Activated T-cell treated with anti-CD3 and anti-CD28 coated beads, Interleukin-2, amount 50 U/mL, for 24 hours (primary cell): ENCODE data around the gene VAT1L.

Source experiments
- DNase-seq: peaks from one replicate; pipeline ENCODE4 v3.0.0-alpha.2; 2020
- H3K27ac Mint-ChIP-seq: 2 replicates; pipeline ENCODE4 v1.8.0; 2020; ENCODE audit warnings: mild to moderate bottlenecking, mixed read lengths
- H3K27me3 Mint-ChIP-seq: 2 replicates; pipeline ENCODE4 v1.8.0; 2020; ENCODE audit warnings: mixed read lengths
- H3K36me3 Mint-ChIP-seq: 2 replicates; pipeline ENCODE4 v1.8.0; 2020; ENCODE audit warnings: low read depth, mixed read lengths
- H3K4me1 Mint-ChIP-seq: 2 replicates; pipeline ENCODE4 v1.8.0; 2020; ENCODE audit warnings: low read depth, mixed read lengths
- H3K4me3 Mint-ChIP-seq: 2 replicates; pipeline ENCODE4 v1.8.0; 2020; ENCODE audit warnings: mild to moderate bottlenecking, moderate library complexity, mixed read lengths
- H3K9me3 Mint-ChIP-seq: 2 replicates; pipeline ENCODE4 v1.8.0; 2020; ENCODE audit warnings: mixed read lengths

VAT1L gene

DNA sequence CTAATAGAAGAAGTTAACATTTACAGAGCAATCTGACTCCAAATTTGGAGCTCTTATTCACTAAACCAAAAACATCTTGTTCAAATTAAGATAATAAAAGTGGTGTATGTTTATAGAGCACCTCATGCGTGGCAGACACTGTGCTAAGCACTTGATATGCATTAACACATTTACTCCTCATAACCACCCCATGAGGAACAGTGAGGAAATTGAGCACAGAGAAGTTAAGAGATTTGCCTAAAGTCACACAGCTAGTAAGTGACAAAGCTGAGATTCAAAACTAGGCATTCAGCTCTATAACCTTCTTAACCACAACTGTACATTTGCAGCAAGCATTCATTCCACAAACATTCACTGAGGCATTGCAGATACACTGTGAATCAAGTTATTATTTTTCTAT lies 94.0 kb downstream of the VAT1L start:
- H3K36me3 Mint-ChIP-seq = no peaks in the 10 kb centered on the region
- H3K27me3 Mint-ChIP-seq = peaks cover 6% of the 10 kb centered on the region
- DNase-seq = no peak
- H3K4me1 Mint-ChIP-seq = no peaks in the 10 kb centered on the region
- no peaks in the 10 kb centered on the region for H3K9me3 Mint-ChIP-seq
- no peak overlapping the region for H3K27ac Mint-ChIP-seq
- H3K4me3 Mint-ChIP-seq = no peak overlapping the region

- no peak overlapping the region for H3K27ac Mint-ChIP-seq
- H3K36me3 Mint-ChIP-seq = no peaks in the 10 kb centered on the region
- no peaks in the 10 kb centered on the region for H3K9me3 Mint-ChIP-seq
- no peaks in the 10 kb centered on the region for H3K4me1 Mint-ChIP-seq
- DNase-seq = no peak
- H3K27me3 Mint-ChIP-seq = peaks cover 11% of the 10 kb centered on the region
- no peak overlapping the region for H3K4me3 Mint-ChIP-seq
Measured at GRCh38 chr16:77885571-77886295, 97.4 kb downstream of the VAT1L start.

GRCh38 chr16:77888871-77889270 lies 100.5 kb downstream of the VAT1L start:
- H3K9me3 Mint-ChIP-seq = no peaks in the 10 kb centered on the region
- H3K36me3 Mint-ChIP-seq = no peaks in the 10 kb centered on the region
- peaks cover 8% of the 10 kb centered on the region for H3K27me3 Mint-ChIP-seq
- DNase-seq = no peak
- H3K4me3 Mint-ChIP-seq = no peak overlapping the region
- H3K27ac Mint-ChIP-seq = no peak overlapping the region
- H3K4me1 Mint-ChIP-seq = no peaks in the 10 kb centered on the region

DNA sequence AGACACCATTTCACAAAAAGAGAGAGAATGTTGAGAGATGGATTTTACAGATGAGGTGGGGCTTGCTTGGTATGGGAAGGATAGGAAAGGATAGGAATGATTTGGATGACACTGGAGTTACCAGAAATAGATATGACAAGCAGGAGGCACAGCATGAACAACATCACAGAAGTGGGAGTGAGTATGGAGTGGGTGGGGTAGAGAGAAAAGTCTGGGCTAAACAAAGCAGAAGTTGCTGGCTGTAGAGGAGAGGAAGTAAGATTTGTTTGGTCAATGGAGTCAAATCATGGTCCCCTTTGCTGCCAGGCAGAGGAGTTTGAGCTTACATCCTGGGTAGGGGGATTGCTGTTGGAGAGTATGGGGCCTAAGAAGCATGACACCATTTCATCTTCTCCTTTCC lies 101.7 kb downstream of the VAT1L start:
- Mint-ChIP-seq H3K4me1 (no peaks in the 10 kb centered on the region), H3K36me3 (no peaks in the 10 kb centered on the region), H3K27me3 (peaks cover 8% of the 10 kb centered on the region), H3K9me3 (no peaks in the 10 kb centered on the region), H3K27ac (no peak overlapping the region), H3K4me3 (no peak overlapping the region)
- DNase-seq = no peak

GRCh38 chr16:77894162-77894561 lies 105.8 kb downstream of the VAT1L start:
- H3K4me3 Mint-ChIP-seq = no peak overlapping the region
- DNase-seq = no peak
- no peak overlapping the region for H3K27ac Mint-ChIP-seq
- no peaks in the 10 kb centered on the region for H3K4me1 Mint-ChIP-seq
- no peaks in the 10 kb centered on the region for H3K27me3 Mint-ChIP-seq
- no peaks in the 10 kb centered on the region for H3K9me3 Mint-ChIP-seq
- H3K36me3 Mint-ChIP-seq = no peaks in the 10 kb centered on the region

DNA sequence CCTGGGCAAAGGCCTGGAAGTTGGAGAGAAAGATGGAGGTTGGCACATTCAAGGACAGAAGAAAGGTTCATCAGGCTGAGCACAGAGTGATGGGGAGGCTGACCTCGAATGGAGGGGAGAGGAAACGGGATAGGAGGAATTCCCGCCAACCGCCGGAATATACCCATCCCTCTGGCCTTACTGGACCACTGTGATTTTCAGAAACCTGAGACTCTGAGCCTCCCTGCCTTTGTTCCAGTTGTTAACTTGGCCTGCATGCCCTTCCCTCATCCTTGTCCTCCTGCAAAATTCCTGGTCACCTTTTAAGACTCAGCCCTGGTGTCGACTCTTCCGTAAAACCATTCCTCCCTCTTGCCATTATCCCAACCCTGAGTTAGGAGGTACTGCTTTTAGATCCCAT lies 107.6 kb downstream of the VAT1L start:
- H3K4me1 Mint-ChIP-seq = no peaks in the 10 kb centered on the region
- H3K27ac Mint-ChIP-seq = no peak overlapping the region
- no peak overlapping the region for H3K4me3 Mint-ChIP-seq
- H3K27me3 Mint-ChIP-seq = peaks cover 4% of the 10 kb centered on the region
- no peaks in the 10 kb centered on the region for H3K36me3 Mint-ChIP-seq
- DNase-seq = no peak
- no peaks in the 10 kb centered on the region for H3K9me3 Mint-ChIP-seq

DNA sequence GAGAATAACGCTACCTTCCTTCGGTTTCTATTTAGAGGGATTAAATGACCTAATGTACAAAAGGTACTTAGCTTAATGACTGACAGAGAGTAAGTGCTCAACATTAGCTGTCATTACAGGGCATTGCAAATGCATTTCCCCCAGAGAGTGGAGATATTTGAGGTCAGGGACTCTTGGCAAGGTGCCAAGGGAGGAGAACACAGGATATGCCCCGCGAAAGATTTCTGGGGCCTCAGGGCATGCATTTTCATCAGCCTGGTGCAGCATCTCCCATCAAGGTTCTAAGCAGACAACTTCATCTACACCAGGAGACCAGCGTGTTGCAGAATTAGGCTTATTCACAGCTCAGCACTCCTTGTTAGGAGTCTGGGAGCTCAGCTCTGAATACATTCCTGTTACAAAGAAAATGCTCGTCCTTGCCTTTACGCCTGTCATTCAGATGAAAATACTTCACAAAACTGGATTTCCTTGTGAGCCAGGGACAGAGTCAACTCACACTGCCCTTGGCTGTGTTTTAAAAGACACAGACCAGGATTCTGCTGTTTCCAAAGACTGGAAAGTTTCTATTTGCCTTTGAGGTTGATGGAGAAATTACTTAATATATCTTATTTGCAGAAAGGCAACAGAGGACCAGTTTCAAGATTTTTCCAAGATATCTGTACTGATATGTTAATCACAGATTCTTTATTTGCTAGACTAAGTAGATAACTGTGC lies 108.2 kb downstream of the VAT1L start:
- Mint-ChIP-seq H3K27ac (no peak overlapping the region), H3K27me3 (peaks cover 4% of the 10 kb centered on the region), H3K4me1 (no peaks in the 10 kb centered on the region), H3K4me3 (no peak overlapping the region), H3K36me3 (no peaks in the 10 kb centered on the region), H3K9me3 (no peaks in the 10 kb centered on the region)
- DNase-seq = no peak

GRCh38 chr16:77897129-77897437 lies 108.7 kb downstream of the VAT1L start:
- Mint-ChIP-seq H3K9me3 (no peaks in the 10 kb centered on the region), H3K36me3 (no peaks in the 10 kb centered on the region), H3K27ac (no peak overlapping the region), H3K27me3 (peaks cover 4% of the 10 kb centered on the region), H3K4me1 (no peaks in the 10 kb centered on the region), H3K4me3 (no peak overlapping the region)
- DNase-seq = no peak

- Mint-ChIP-seq H3K36me3 (no peaks in the 10 kb centered on the region), H3K4me1 (no peaks in the 10 kb centered on the region)
Measured at GRCh38 chr16:77897831-77898605, 109.7 kb downstream of the VAT1L start.

GRCh38 chr16:77898671-77899211 lies 110.4 kb downstream of the VAT1L start:
- Mint-ChIP-seq H3K4me3 (no peak overlapping the region), H3K27ac (no peak overlapping the region), H3K27me3 (peaks cover 4% of the 10 kb centered on the region), H3K4me1 (no peaks in the 10 kb centered on the region), H3K9me3 (no peaks in the 10 kb centered on the region), H3K36me3 (no peaks in the 10 kb centered on the region)
- no peak for DNase-seq

More at GRCh38 chr16:77897831-77898605, 109.7 kb downstream of the VAT1L start:
- no peaks in the 10 kb centered on the region for H3K9me3 Mint-ChIP-seq
- H3K4me3 Mint-ChIP-seq = no peak overlapping the region
- no peak overlapping the region for H3K27ac Mint-ChIP-seq
- H3K27me3 Mint-ChIP-seq = peaks cover 4% of the 10 kb centered on the region
- DNase-seq = no peak

GRCh38 chr16:77899416-77899815 lies 111.1 kb downstream of the VAT1L start:
- peaks cover 4% of the 10 kb centered on the region for H3K27me3 Mint-ChIP-seq
- H3K36me3 Mint-ChIP-seq = no peaks in the 10 kb centered on the region
- DNase-seq = no peak
- H3K4me3 Mint-ChIP-seq = no peak overlapping the region
- no peaks in the 10 kb centered on the region for H3K4me1 Mint-ChIP-seq
- H3K27ac Mint-ChIP-seq = no peak overlapping the region
- no peaks in the 10 kb centered on the region for H3K9me3 Mint-ChIP-seq

DNA sequence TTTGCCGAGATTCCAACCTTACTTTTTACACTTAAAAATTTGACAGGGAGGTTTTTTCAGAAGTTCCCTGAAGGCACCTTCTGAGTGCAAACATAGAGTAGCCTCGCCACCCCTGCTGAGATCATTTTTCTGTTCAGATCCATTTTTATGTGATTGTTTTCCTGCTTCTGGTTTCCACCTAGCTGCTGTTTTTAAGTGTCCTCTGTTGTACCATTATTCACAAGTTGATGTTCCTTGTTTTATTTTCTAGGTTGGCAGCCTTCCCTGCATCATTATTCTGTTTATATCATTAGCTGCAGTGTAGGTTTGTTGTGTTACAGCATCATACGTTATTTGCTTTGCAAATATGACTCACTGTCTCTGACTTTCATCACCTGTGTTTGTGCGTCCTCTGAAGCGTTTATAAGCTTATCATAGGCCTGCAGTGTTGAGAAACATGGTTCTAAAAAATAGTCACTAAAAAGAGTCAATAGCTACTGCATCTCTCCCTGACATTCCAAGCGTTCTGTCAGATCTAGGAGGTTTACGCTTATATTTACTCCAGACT lies 117.1 kb downstream of the VAT1L start:
- Mint-ChIP-seq H3K4me1 (no peaks in the 10 kb centered on the region), H3K27ac (no peak overlapping the region), H3K4me3 (no peak overlapping the region), H3K36me3 (no peaks in the 10 kb centered on the region), H3K9me3 (no peaks in the 10 kb centered on the region), H3K27me3 (peaks cover 15% of the 10 kb centered on the region)
- DNase-seq = no peak

GRCh38 chr16:77910021-77910420 lies 121.7 kb downstream of the VAT1L start:
- no peak for DNase-seq
- H3K9me3 Mint-ChIP-seq = no peaks in the 10 kb centered on the region
- no peak overlapping the region for H3K4me3 Mint-ChIP-seq
- no peaks in the 10 kb centered on the region for H3K36me3 Mint-ChIP-seq
- H3K27ac Mint-ChIP-seq = no peak overlapping the region
- peaks cover 11% of the 10 kb centered on the region for H3K27me3 Mint-ChIP-seq
- no peaks in the 10 kb centered on the region for H3K4me1 Mint-ChIP-seq

DNA sequence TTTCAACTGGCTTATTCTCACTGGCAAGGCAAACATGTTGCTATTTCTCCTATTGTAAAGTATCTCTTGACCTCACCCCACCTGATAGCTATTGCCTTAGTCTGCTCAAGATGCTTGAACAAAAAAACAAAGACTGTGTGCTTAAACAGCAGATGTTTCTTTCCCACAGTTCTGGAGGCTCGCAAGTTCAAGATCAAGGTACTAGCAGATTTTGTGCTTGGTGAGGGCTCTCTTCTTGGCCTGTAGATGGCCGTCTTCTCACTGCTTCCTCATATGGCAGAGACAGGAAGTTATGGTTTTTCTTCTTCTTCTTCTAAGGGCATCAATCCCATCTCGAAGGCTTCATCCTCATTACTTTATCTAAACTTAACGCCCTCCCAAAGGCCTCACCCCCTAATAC lies 124.3 kb downstream of the VAT1L start:
- no peak for DNase-seq
- peaks cover 2% of the 10 kb centered on the region for H3K27me3 Mint-ChIP-seq
- no peaks in the 10 kb centered on the region for H3K36me3 Mint-ChIP-seq
- H3K4me1 Mint-ChIP-seq = no peaks in the 10 kb centered on the region
- H3K9me3 Mint-ChIP-seq = no peaks in the 10 kb centered on the region
- no peak overlapping the region for H3K4me3 Mint-ChIP-seq
- H3K27ac Mint-ChIP-seq = no peak overlapping the region
